IMR-90 (cell line): ENCODE measurements around the gene ULBP1. TPM values are rescaled to one million over a fixed set of nuclear protein-coding genes. Genes with fewer than 3 reads are reported as not detected.

Source experiments
- ATAC-seq: fragments of 200-7000 bp; cut with Tn5 transposase; 2 replicates; pipeline ENCODE4 v1.9.1; 2020; ENCODE audit warnings: low read depth, mild to moderate bottlenecking, moderate library complexity
- BruUV-seq: library from RNA; stranded (reverse); fragments of 400-500 nt; replicated peaks from 2 replicates; lab custom pipeline; 2021; lab: Mats Ljungman, UMichigan
- CTCF ChIA-PET: fragments of 300-600 bp; formaldehyde crosslinking; extraction: SDS; loops from one replicate; lab custom pipeline; 2021; ENCODE audit warnings: antibody characterized with exemption; lab: Yijun Ruan, JAX
- POLR2A ChIA-PET: fragments of 300-600 bp; sonication (Branson Sonifier 250); formaldehyde crosslinking; loops from one replicate; lab custom pipeline; 2022; ENCODE audit warnings: antibody characterized with exemption; ENCODE audit not compliant: unreplicated experiment; lab: Charles Lee
- DNase-seq: peaks from one replicate; pipeline ENCODE4 v3.0.0; 2013
- H2AFZ ChIP-seq: replicated peaks from 2 replicates; pipeline ENCODE3; 2013; ENCODE audit warnings: low read length, mild to moderate bottlenecking; ENCODE audit not compliant: poor library complexity
- H2AK5ac ChIP-seq: 2 replicates; pipeline ENCODE4 v1.6.1; 2013; ENCODE audit warnings: low read depth, low read length, inconsistent platforms
- H2AK9ac ChIP-seq: replicated peaks from 2 replicates; pipeline ENCODE3; 2013; ENCODE audit warnings: mild to moderate bottlenecking, low read depth, low read length, moderate library complexity; ENCODE audit not compliant: poor library complexity
- H2BK120ac ChIP-seq: 2 replicates; pipeline ENCODE4 v1.6.1; 2013; ENCODE audit warnings: low read depth, low read length, inconsistent platforms
- H2BK15ac ChIP-seq: 3 replicates; pipeline ENCODE4 v1.6.1; 2013; ENCODE audit warnings: low read depth, low read length, inconsistent platforms
- H2BK20ac ChIP-seq: 2 replicates; pipeline ENCODE4 v1.6.1; 2013; ENCODE audit warnings: low read depth, mild to moderate bottlenecking, inconsistent platforms, low read length, moderate library complexity
- H2BK5ac ChIP-seq: 2 replicates; pipeline ENCODE4 v1.6.1; 2013; ENCODE audit warnings: mild to moderate bottlenecking, low read depth, low read length, inconsistent platforms; ENCODE audit not compliant: poor library complexity, severe bottlenecking
- H3K14ac ChIP-seq: replicated peaks from 2 replicates; pipeline ENCODE4 v1.6.1; 2013; ENCODE audit warnings: low read depth, low read length, inconsistent platforms
- H3K18ac ChIP-seq: 2 replicates; pipeline ENCODE4 v1.6.1; 2013; ENCODE audit warnings: low read depth, low read length, control low read depth
- H3K23ac ChIP-seq: 2 replicates; pipeline ENCODE4 v1.6.1; 2013; ENCODE audit warnings: low read depth, low read length, inconsistent platforms
- H3K27ac ChIP-seq: 2 replicates; pipeline ENCODE4 v1.5.1; 2013; ENCODE audit warnings: mild to moderate bottlenecking, control low read depth, low read length; ENCODE audit not compliant: insufficient read depth
- H3K27me3 ChIP-seq: 2 replicates; pipeline ENCODE4 v1.6.1; 2013; ENCODE audit warnings: low read length; ENCODE audit not compliant: control insufficient read depth, insufficient read depth
- H3K36me3 ChIP-seq: 2 replicates; pipeline ENCODE4 v1.6.1; 2013; ENCODE audit warnings: low read length, mixed read lengths; ENCODE audit not compliant: control insufficient read depth, insufficient read depth
- H3K4ac ChIP-seq: 2 replicates; pipeline ENCODE4 v1.6.1; 2013; ENCODE audit warnings: low read depth, low read length, inconsistent platforms
- H3K4me1 ChIP-seq: 2 replicates; pipeline ENCODE4 v1.6.1; 2013; ENCODE audit warnings: low read length, mixed read lengths; ENCODE audit not compliant: control insufficient read depth, insufficient read depth
- H3K4me2 ChIP-seq: 2 replicates; pipeline ENCODE4 v1.6.1; 2013; ENCODE audit warnings: low read depth, mild to moderate bottlenecking, control low read depth, low read length, moderate library complexity
- H3K4me3 ChIP-seq: 2 replicates; pipeline ENCODE4 v1.5.1; 2013; ENCODE audit warnings: low read depth, mild to moderate bottlenecking, control low read depth, low read length, moderate library complexity; ENCODE audit not compliant: insufficient read depth
- H3K56ac ChIP-seq: 2 replicates; pipeline ENCODE4 v1.6.1; 2013; ENCODE audit warnings: low read length, inconsistent platforms; ENCODE audit not compliant: insufficient read depth; ENCODE audit errors: extremely low read depth
- H3K79me1 ChIP-seq, 2 experiments: 2 replicates each; pipeline ENCODE4 v1.6.1; 2013; ENCODE audit warnings: low read length in 2 of 2, inconsistent platforms in 1 of 2, low read depth in 1 of 2
- H3K9ac ChIP-seq: 2 replicates; pipeline ENCODE4 v1.6.1; 2013; ENCODE audit warnings: low read depth, low read length, control low read depth
- H3K9me1 ChIP-seq: 2 replicates; pipeline ENCODE4 v1.6.1; 2013; ENCODE audit warnings: low read length, inconsistent platforms; ENCODE audit not compliant: insufficient read depth
- H3K9me3 ChIP-seq: 2 replicates; pipeline ENCODE4 v1.6.1; 2013; ENCODE audit warnings: low read length; ENCODE audit not compliant: control insufficient read depth, insufficient read depth
- H4K20me1 ChIP-seq: 2 replicates; pipeline ENCODE4 v1.6.1; 2013; ENCODE audit warnings: low read length, inconsistent platforms; ENCODE audit not compliant: insufficient read depth
- H4K5ac ChIP-seq: 2 replicates; pipeline ENCODE4 v1.6.1; 2013; ENCODE audit warnings: mild to moderate bottlenecking, low read depth, low read length, control low read depth
- H4K8ac ChIP-seq, 2 experiments: 2 replicates each; pipeline ENCODE4 v1.6.1; 2013; ENCODE audit warnings: low read depth in 2 of 2, low read length in 2 of 2, control low read depth in 1 of 2, inconsistent platforms in 1 of 2
- H4K91ac ChIP-seq: 2 replicates; pipeline ENCODE4 v1.6.1; 2013; ENCODE audit warnings: low read depth, low read length, inconsistent platforms; ENCODE audit not compliant: insufficient read depth
- BHLHE40 ChIP-seq: fragments of 150-350 bp; IDR thresholded peaks from 2 replicates; pipeline ENCODE4 v1.6.1; 2016; ENCODE audit warnings: mild to moderate bottlenecking, low read depth, low read length
- CEBPB ChIP-seq: IDR thresholded peaks from 2 replicates; pipeline ENCODE4 v1.6.1; 2012; ENCODE audit warnings: low read depth, low read length, improper control_type of control experiment
- CHD1 ChIP-seq: IDR thresholded peaks from 2 replicates; pipeline ENCODE4 v1.6.1; 2012; ENCODE audit warnings: low read depth, low read length, improper control_type of control experiment
- FOS ChIP-seq: fragments of 150-350 bp; IDR thresholded peaks from 2 replicates; pipeline ENCODE4 v1.6.1; 2016; ENCODE audit warnings: low read depth, low read length
- MAFK ChIP-seq: IDR thresholded peaks from 2 replicates; pipeline ENCODE4 v1.6.1; 2012; ENCODE audit warnings: low read depth, low read length, improper control_type of control experiment
- MXI1 ChIP-seq: IDR thresholded peaks from 2 replicates; pipeline ENCODE4 v1.6.1; 2012; ENCODE audit warnings: low read depth, mild to moderate bottlenecking, low read length, moderate library complexity, borderline replicate concordance
- POLR2A ChIP-seq: IDR thresholded peaks from 2 replicates; pipeline ENCODE4 v1.6.1; 2012; ENCODE audit warnings: mild to moderate bottlenecking, low read depth, low read length
- RAD21 ChIP-seq: IDR thresholded peaks from 2 replicates; pipeline ENCODE4 v1.6.1; 2012; ENCODE audit warnings: low read length, improper control_type of control experiment
- RCOR1 ChIP-seq: IDR thresholded peaks from 2 replicates; pipeline ENCODE4 v1.6.1; 2012; ENCODE audit warnings: mild to moderate bottlenecking, low read length, improper control_type of control experiment; ENCODE audit not compliant: insufficient replicate concordance
- RFX5 ChIP-seq: IDR thresholded peaks from 2 replicates; pipeline ENCODE4 v1.8.0; 2012; ENCODE audit warnings: low read depth, mild to moderate bottlenecking, low read length, moderate library complexity
- SMC3 ChIP-seq: fragments of 150-350 bp; IDR thresholded peaks from 2 replicates; pipeline ENCODE4 v1.6.1; 2016; ENCODE audit warnings: low read depth, mild to moderate bottlenecking, antibody characterized with exemption, low read length, moderate library complexity
- whole genome bisulfite sequencing, 2 experiments: methylation state at CpG; one replicate each; pipeline versions ENCODE4 v1.1.5 to v1.1.7; 2013; ENCODE audit warnings: missing lambda C conversion rate in 2 of 2; ENCODE audit not compliant: insufficient read length in 1 of 2; ENCODE audit errors: extremely low coverage in 2 of 2; 5-methylcytosine and 5-hydroxymethylcytosine counted together
- dilution Hi-C: fragments of 300-500 bp; cut with HindIII; formaldehyde crosslinking; loops from one replicate; pipeline ENCODE4 v1.14.3; 2018; ENCODE audit warnings: low sequenced_read_pairs; ENCODE audit not compliant: unreplicated experiment
- in situ Hi-C: fragments of 300-500 bp; cut with MboI; formaldehyde crosslinking; loops from 3 replicates; pipeline ENCODE4 v1.14.3; 2019; ENCODE audit warnings: low sequenced_read_pairs, inconsistent platforms, mixed read lengths
- intact Hi-C: fragments of 100-400 bp; cut with micrococcal nuclease; formaldehyde crosslinking; loops from 2 replicates; pipeline ENCODE4 v1.10.0; 2022
- polyA plus RNA-seq, 3 experiments: library from polyadenylated mRNA; depleted of rRNA; stranded (reverse); fragments of >200 nt; gene quantifications; 2 replicates each; pipeline ENCODE4 v1.2.3, GENCODE V29; 2012; ENCODE audit warnings: low replicate concordance in 1 of 3
- total RNA-seq: library from RNA; depleted of rRNA; stranded (reverse); fragments of >200 nt; gene quantifications from 2 replicates; pipeline ENCODE4 v1.2.3, GENCODE V29; 2012
- TF ChIP-seq, protein P1 (sequence below): fragments of 150-350 bp; IDR thresholded peaks from 2 replicates; pipeline ENCODE4 v1.6.1; 2016; ENCODE audit warnings: low read depth, mild to moderate bottlenecking, low read length, moderate library complexity, borderline replicate concordance
- TF ChIP-seq, protein P2 (sequence below): conservative IDR thresholded peaks from 2 replicates; pipeline ENCODE4 v1.5.1; 2012; ENCODE audit warnings: mild to moderate bottlenecking, low read depth, low read length, improper control_type of control experiment
- TF ChIP-seq, protein P3 (sequence below): fragments of 150-350 bp; IDR thresholded peaks from 2 replicates; pipeline ENCODE4 v1.6.1; 2017; ENCODE audit warnings: mild to moderate bottlenecking, antibody characterized with exemption, low read length, low read depth

Gene ULBP1
- total and polyA plus RNA-seq, 2 of the 4 experiments (the other 2 are of a cell fraction), result 0.18 to 0.87 TPM

DNA sequence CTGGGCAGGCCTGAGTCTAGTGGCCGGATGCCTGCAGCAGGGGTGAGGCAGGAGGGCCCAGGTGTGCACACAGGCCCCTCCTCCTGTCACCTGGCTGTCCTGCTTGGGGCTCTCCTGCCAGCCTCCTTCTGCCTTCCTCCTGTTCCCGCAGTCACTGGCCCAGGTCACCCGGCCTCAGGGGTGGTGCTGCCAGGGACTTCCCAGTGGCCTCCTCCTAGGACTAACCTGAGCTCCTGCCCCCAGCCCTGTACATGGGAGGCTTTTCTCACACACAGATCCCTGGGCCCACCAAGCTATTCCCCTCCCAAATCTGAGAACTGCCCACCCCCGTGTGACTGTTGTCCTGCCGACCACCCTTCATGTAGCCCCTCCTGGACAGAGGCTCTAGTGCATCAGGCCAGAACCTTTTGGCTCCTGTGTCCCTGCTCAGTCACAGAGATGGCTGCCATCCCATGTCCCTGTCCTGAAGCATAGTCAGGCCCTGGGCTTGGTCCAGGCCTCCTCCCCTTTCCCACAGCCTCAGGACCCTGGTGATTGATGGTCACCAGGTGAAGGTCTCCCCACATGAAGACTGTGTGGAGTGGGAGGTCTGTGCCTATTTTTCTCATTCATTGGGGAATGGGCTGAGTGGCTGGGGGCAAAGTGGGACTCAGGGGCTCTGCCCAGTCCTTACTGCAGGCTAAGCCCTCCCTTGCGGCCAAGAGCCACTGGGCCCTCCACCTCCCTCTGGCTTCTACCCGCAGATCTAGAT is 1.1 kb upstream of the ULBP1 start:
- Histone ChIP-seq H3K79me1 (0 out of 4 replicates have a peak, but pooled peaks cover 0 to 4% of the 10 kb centered on the region in 2 experiments), H3K18ac (no peak overlapping the region), H4K20me1 (no peaks in the 10 kb centered on the region; the same call in 1 of the 2 replicates), H3K4me1 (peaks cover 2% of the 10 kb centered on the region; the same call in 1 of the 2 replicates), H4K91ac (peak overlapping the region; percentile 84), H4K8ac (peak overlapping the region; percentile 56 to 73; a peak in 3 of 4 replicates), H2BK120ac (peak overlapping the region; percentile 30), H2AFZ (peak overlapping the region; percentile 89), H3K14ac (peak overlapping the region; percentile 64; the same call in 1 of the 2 replicates), H3K36me3 (no peaks in the 10 kb centered on the region), H2BK15ac (peak overlapping the region; percentile 59; the same call in 1 of the 3 replicates), H2AK9ac (peak overlapping the region; percentile 94), H3K4ac (peak overlapping the region; percentile 64), H3K27ac (no peak overlapping the region), H2AK5ac (peak overlapping the region; percentile 42), H3K9me3 (no peaks in the 10 kb centered on the region; the same call in 1 of the 2 replicates), H3K9me1 (0 out of 2 replicates have a peak, but pooled peaks cover 7% of the 10 kb centered on the region), H3K27me3 (peaks cover 52% of the 10 kb centered on the region), H3K23ac (no peak overlapping the region), H2BK20ac (peak overlapping the region; percentile 5; the same call in 1 of the 2 replicates), H2BK5ac (no peak overlapping the region), H3K56ac (no peak overlapping the region), H3K4me3 (peak overlapping the region; percentile 53; the same call in 1 of the 2 replicates), H3K9ac (peak overlapping the region; percentile 74; the same call in 1 of the 2 replicates), H4K5ac (no peak overlapping the region), H3K4me2 (peak overlapping the region; percentile 88)
- intact Hi-C loops, result no loop called here
- POLR2A ChIA-PET, result no interaction called here
- in situ Hi-C loops, result no loop called here
- dilution Hi-C loops, result no loop called here
- BruUV-seq, result no TSS peak
- DNase-seq (no peak), ATAC-seq (no peak; the same call in 1 of the 2 replicates)
- CTCF ChIA-PET, result no interaction called here
- 82% methylated on average over 2 of the region's 7 CpGs; no CpG with 5 or more reads in 1 of the 2 experiments for WGBS, 2 experiments
- TF ChIP-seq MXI1 (no peak), MAFK (no peak), RFX5 (no peak), SMC3 (no peak), BHLHE40 (no peak), RAD21 (no peak), CHD1 (no peak), POLR2A (no peak), FOS (no peak), CEBPB (no peak), RCOR1 (no peak)
- TF ChIP-seq, protein P1, sequence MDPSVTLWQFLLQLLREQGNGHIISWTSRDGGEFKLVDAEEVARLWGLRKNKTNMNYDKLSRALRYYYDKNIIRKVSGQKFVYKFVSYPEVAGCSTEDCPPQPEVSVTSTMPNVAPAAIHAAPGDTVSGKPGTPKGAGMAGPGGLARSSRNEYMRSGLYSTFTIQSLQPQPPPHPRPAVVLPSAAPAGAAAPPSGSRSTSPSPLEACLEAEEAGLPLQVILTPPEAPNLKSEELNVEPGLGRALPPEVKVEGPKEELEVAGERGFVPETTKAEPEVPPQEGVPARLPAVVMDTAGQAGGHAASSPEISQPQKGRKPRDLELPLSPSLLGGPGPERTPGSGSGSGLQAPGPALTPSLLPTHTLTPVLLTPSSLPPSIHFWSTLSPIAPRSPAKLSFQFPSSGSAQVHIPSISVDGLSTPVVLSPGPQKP, result no peak
- TF ChIP-seq, protein P2, sequence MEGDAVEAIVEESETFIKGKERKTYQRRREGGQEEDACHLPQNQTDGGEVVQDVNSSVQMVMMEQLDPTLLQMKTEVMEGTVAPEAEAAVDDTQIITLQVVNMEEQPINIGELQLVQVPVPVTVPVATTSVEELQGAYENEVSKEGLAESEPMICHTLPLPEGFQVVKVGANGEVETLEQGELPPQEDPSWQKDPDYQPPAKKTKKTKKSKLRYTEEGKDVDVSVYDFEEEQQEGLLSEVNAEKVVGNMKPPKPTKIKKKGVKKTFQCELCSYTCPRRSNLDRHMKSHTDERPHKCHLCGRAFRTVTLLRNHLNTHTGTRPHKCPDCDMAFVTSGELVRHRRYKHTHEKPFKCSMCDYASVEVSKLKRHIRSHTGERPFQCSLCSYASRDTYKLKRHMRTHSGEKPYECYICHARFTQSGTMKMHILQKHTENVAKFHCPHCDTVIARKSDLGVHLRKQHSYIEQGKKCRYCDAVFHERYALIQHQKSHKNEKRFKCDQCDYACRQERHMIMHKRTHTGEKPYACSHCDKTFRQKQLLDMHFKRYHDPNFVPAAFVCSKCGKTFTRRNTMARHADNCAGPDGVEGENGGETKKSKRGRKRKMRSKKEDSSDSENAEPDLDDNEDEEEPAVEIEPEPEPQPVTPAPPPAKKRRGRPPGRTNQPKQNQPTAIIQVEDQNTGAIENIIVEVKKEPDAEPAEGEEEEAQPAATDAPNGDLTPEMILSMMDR, result no peak
- TF ChIP-seq, protein P3, sequence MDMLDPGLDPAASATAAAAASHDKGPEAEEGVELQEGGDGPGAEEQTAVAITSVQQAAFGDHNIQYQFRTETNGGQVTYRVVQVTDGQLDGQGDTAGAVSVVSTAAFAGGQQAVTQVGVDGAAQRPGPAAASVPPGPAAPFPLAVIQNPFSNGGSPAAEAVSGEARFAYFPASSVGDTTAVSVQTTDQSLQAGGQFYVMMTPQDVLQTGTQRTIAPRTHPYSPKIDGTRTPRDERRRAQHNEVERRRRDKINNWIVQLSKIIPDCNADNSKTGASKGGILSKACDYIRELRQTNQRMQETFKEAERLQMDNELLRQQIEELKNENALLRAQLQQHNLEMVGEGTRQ, result no peak
